HG03558 (cell line): ENCODE results near the gene RASA3.
"Not testable (repeated sequence)": the region's sequence is repeated elsewhere in the genome, so short reads cannot be mapped to it uniquely, and the experiment has no call there.

ENCODE experiments used
- ATAC-seq: cut with Tn5 transposase; IDR thresholded peaks from one replicate; pipeline ENCODE4 v1.9.1; 2021; ENCODE audit warnings: moderate number of reproducible peaks; ENCODE audit not compliant: unreplicated experiment; ENCODE audit errors: extremely low read depth

The RASA3 gene

DNA sequence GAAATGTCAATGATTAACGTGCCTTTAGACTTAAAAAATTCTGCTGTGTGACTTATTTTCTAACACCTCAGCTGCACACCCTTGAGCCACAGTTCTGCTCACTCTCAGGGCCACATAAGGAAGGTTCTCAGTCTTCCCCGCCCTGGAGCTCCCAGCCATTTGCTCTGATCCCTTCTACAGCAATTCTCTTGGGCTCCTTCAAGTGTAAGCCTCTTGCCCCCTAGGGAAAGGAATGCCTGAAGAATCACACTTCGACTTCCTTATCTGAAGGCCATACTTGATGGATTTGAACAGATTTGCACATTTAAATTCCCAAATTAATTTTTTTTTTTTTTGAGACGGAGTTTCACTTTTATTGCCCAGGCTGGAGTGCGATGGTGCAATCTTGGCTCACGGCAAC, 44.2 kb downstream of the RASA3 start:
- no peak for ATAC-seq

GRCh38 chr13:114087430-114087829, 45.0 kb downstream of the RASA3 start:
- ATAC-seq, result no peak

- ATAC-seq, result no peak
These were observed 49.4 kb downstream of the RASA3 start for GRCh38 chr13:114082849-114083645.

DNA sequence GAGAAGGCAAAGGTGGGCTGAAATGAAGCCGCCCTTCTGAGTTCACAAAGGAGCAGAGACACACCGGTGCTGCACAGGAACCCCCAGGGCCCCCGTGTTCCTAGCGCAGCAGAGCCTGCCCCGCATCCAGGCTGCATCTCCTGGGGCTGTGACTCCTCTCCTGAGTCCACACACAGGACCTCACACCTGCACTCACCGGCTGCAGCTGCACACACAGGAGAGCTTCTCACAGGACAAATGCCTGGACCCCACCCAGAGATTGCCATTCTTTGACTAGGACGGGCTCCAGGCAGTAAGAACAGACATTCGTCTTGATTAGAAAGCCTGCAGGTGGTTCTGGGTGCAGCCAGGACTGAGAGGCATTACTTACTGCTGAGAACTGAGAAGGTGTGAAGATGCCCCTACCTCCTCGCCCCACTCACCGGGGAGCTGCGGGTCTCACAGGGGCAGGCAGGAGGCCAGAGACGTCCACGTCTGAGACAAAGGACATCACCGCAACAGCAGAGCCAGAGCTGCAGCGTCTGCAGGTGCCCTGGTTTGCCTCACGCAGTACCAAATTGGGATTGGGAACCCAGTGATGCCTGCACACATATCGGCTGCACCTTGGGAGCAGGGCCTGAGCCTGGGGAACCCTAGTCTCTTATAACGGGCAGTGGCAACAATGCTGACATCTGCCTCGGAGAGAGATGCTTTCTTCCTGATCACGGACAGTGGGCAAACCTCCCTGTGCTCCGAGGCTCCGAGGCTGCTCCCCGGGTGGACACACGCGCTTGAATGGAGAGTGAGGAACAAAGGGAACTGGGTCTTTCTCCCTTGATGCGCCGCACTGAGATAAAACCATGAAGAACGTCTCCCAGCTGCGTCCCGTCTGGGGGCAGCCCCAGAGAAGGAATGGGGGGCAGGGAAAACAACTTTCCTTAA, 50.4 kb downstream of the RASA3 start:
- no peak for ATAC-seq

DNA sequence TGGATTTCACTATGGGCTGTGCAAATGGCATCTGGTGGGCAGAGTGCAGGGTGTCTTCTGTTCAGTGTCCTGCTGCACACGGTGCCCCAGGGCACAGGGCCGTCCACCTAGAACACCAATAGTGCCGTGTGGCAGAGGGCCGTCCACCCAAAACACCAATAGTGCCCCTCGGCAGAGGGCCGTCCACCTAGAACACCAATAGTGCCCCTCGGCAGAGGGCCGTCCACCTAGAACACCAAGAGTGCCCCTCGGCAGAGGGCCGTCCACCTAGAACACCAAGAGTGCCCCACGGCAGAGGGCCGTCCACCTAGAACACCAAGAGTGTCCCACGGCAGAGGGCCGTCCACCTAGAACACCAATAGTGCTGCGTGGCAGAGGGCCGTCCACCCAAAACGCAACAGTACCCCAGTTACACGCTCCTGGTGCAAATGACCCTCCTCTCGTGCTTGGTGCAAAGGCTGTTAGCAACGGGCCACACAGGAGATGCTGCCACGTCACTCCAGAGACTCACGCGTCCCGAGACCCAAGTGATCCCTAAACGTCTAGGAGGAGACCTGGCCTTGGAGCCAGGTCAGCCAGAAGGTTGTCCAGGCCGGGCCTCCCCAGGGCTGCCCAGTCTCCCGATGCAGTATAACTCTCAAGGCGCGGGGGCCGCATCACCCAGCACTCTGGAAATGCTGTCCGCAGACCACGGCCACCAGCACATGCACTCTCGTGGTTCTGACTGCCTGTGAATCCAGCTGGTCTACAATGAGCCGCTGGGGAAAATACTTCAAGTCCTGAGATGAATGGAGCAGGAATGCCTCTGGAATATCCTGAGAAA, 51.5 kb downstream of the RASA3 start:
- ATAC-seq, result no peak

GRCh38 chr13:114079601-114080536, 52.6 kb downstream of the RASA3 start:
- ATAC-seq, result no peak

DNA sequence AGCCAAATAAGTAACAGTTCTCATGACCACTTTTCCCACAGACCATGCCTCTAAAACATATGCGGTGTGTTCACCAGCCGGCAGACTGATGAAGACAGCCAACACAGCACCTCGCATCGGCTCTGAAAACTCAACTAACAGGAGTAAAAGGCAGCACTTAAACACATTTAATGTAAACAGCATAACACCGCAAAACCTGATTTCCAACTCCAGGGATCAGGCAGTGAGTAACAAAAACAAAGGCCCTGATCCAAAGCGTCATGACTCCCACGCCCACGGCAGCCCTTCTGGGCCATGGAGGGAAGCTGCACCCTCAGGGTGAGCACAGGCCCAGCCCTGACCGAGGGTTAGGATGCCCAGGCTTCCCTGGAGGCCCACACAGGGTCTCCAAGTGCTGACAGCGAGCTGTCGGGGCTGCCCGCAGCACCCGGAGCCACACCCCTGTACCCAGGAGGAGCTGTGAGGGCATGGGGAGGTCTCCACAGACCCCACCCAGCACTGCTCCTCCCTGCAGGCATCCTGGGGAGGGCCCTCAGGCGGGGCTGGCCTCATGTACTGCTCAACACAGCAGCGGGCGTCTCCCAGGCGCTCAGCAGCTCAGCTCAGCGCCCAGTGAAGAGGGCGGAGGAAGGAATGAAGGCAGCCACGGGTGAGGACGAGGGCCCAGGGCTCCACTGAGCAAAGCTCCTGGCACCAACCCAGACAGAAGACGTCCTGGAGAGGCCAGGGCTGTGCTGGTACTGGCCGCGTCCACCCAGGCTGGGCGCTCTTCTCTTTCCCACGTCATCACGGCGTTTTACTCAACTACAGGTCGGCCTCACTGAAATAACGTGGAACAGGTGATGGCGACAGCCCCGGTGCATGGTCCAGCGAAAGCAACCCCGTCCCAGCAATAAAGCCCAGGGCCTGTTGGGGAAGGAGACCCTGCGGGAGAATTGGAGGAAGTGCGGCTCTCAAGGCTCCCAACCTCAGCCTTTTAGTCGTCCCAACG, 53.7 kb downstream of the RASA3 start:
- no peak for ATAC-seq

GRCh38 chr13:114077933-114078325, 54.5 kb downstream of the RASA3 start:
- no peak for ATAC-seq

DNA sequence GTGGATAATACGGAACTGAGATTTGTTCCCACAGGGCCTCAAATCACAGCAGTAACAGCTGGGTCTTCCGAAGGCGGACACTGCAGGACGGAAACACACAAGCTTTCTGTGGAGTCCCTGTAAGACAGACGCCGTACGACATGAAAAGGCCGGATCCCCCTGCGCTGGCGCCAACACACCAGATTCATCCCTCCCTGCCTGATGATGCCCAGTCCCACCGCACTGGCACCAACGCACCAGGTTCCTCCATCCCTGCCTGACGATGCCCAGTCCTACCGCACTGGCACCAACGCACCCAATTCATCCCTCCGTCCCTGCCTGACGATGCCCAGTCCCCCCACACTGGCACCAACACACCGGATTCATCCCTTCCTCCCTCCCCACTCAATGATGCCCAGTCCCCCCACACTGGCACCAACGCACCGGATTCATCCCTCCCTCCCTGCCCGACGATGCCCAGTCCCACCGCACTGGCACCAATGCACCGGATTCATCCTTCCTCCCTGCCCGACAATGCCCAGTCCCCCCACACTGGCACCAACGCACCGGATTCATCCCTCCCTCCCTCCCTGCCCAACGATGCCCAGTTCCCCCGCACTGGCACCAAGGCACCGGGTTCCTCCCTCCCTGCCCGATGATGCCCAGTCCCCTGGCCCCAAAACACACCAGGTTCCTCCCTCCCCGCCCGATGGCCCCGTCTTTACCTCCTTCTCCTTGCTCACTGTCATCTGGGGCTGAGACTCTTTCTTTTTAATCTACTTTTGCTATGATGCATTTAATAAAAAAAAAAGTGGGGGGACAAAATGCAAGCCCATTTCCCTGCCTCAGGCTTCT, 55.1 kb downstream of the RASA3 start:
- no peak for ATAC-seq

GRCh38 chr13:114076329-114077090, 55.9 kb downstream of the RASA3 start:
- ATAC-seq, result no peak

GRCh38 chr13:114075811-114076210, 56.6 kb downstream of the RASA3 start:
- ATAC-seq, result not testable (repeated sequence)

DNA sequence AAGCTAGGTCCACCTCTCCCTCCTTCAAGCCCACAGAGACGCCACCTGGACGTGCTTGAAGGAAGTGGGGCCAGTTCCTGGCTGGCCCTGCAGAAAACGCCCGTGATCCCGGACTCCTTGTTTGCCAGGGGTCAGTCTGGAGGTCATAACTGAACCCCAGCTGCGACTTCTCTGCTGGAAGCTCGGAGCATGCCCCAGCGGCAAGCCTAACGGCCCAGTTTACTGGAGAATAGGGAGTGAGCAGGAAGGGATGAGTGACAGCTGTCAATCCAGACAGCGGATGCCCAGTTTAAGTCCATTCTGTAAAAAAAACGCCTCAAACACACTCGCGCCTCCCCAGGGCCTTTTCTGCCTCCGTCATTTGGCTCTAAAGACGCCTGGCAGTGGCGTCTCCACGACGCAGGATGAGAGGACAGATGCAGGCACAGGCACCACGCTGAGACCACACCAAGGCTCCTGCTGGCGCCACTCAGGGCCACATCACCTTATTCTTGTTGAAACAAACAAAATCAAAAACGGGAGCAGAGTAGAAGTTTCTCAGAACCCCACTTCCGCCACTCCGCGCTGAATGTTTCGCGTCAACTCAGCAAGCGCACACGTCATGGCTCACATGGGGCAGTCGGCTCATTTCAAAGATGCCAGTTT, 57.6 kb downstream of the RASA3 start:
- ATAC-seq, result no peak

- ATAC-seq, result no peak
These were observed 58.4 kb downstream of the RASA3 start for GRCh38 chr13:114073881-114074612.

- no peak for ATAC-seq
These were observed 60.0 kb downstream of the RASA3 start for GRCh38 chr13:114072421-114072820.

GRCh38 chr13:114071991-114072390, 60.4 kb downstream of the RASA3 start:
- ATAC-seq, result no peak

DNA sequence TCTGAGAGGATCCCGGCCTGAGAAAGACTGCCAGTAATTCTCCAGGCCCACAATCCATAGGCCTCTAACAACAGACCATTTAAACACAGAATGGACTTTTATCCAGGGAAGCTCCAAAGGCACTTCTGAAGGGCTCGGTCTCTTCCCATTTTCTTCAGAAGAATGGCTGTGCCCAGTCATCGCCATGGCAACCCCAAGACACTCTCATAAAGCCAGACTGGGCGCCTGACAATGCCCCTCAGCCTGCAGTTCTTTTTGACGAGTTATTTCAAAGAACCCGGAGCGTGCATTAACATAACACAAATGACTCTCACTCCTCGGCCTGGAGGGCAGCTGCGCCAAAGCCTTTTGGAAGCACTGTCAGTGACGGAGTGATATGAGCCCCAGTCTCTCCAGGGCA, 61.0 kb downstream of the RASA3 start:
- ATAC-seq, result no peak
